ENCODE measurements around the gene HLA-DMB. TPM values are rescaled to one million over a fixed set of nuclear protein-coding genes. Genes with fewer than 3 reads are reported as not detected.
A peak's percentile ranks its signal among the peaks of the same experiment; 100 is the strongest.

Gene HLA-DMB
- polyA plus RNA-seq, 3 donors: 53.3 to 74.8 (median 60.1) TPM

DNA sequence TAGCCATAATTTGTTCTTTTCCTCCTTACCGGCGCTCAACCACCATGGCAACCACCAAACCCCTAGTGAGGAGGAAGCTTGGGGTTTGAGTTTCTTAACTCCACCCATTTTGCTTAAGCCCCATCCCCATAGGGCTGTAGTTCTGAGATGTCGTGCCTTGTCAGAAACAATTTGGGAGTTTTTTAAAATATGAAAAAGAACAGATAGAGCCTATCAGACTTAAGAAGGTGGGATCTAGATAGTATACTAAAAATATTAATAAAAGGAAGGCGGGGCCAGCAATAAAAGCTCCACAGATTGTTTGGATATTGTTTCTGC, 33.1 kb upstream of the HLA-DMB start:
- DNase-seq: no peak

- DNase-seq: peak; percentile 61
Observed at GRCh38 chr6:32973144-32974015, 32.6 kb upstream of the HLA-DMB start.

DNA sequence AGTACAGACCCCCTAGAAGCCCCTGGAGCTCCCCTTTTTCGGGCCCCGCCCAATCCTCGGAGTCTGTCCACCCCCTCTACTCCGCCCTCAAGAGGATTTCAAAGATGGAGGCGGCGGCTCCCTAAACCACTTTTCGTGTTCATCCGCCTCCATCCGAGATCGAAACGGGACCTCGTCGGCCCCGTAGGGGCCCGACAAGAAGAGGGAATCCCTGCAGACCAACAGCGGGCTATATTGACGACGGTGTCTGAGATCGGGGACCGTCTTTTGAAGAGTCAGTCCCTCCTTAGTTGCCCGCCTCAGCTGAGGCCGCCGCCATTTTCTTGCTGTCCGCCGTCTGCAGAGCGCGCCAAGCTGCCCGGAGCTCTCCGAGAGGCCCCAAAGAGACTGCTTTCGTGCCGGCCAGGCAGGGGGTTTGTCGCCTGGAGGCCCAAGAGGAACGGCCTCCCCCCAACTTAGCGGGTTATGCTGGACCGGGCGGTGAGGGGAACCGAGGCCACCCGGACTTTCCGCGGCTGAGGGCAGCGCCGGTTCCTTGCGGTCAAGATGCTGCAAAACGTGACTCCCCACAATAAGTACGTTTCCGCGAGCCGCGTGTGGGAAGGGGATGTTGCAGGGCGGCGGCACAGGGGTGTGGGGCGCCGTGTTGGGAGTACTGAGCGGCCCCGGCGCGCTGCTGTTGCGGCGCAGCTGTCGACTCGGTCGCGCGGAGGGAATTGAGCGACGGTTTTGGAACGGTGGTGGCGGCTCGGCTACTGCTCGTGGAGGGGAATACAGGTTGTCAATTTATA, 31.7 kb upstream of the HLA-DMB start:
- DNase-seq: no peak

GRCh38 chr6:32971581-32972352, 30.9 kb upstream of the HLA-DMB start:
- DNase-seq: peak; percentile 100

- DNase-seq: no peak
Observed at GRCh38 chr6:32971242-32971580, 30.4 kb upstream of the HLA-DMB start.

GRCh38 chr6:32970413-32971241, 29.8 kb upstream of the HLA-DMB start:
- peak; percentile 89 for DNase-seq

GRCh38 chr6:32969685-32970412, 29.0 kb upstream of the HLA-DMB start:
- DNase-seq: peak; percentile 94

GRCh38 chr6:32968867-32969684, 28.2 kb upstream of the HLA-DMB start:
- peak; percentile 81 for DNase-seq

DNA sequence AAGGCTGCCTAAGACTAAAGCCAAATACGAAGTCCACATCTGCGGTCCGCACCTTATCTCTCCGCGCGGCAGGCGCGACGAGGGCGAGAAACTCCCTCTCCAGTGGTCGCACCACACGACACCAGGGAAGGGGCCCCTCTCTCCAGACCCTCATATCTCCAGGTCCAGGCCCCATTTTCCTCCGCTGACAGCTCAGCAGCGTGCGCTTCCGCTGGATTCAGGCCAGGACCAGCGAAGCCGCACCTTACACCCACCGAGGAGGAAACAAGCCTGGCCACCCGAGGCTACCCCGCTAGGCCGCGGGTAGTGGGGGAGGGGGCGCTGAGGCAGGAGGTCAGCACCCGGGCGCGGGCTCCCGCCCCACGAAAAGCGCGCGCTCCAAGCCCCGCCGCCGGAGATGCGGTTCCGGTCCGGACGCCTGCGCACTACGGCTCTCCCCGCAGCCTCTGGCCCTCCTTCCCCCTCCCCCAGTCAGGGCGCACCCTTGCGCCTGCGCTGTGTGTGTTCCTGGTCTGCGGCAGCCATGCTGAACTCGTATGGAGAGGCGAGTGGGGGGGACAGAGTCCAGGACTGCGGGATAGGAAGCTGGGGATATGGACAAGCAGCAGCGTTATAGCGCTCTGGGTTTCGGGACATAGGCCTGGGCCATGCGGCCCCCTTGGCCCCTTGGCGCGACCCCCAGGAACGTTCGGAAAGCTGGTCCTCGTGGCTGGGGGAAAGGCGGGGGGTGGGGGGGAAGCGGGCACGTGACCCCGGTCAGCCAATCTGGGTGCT, 27.5 kb upstream of the HLA-DMB start, which contains the start of gene BRD2:
Gene BRD2, plus strand, starts transcription at position 502 of the 774 bp plus-strand sequence. CDS start 4,305 bp downstream, outside the sequence.
- peak; percentile 98 for DNase-seq

GRCh38 chr6:32967151-32968091, 26.6 kb upstream of the HLA-DMB start:
- DNase-seq: peak; percentile 43

GRCh38 chr6:32964776-32965175, 23.9 kb upstream of the HLA-DMB start:
- DNase-seq: no peak

GRCh38 chr6:32963866-32964265, 23.0 kb upstream of the HLA-DMB start:
- no peak for DNase-seq

DNA sequence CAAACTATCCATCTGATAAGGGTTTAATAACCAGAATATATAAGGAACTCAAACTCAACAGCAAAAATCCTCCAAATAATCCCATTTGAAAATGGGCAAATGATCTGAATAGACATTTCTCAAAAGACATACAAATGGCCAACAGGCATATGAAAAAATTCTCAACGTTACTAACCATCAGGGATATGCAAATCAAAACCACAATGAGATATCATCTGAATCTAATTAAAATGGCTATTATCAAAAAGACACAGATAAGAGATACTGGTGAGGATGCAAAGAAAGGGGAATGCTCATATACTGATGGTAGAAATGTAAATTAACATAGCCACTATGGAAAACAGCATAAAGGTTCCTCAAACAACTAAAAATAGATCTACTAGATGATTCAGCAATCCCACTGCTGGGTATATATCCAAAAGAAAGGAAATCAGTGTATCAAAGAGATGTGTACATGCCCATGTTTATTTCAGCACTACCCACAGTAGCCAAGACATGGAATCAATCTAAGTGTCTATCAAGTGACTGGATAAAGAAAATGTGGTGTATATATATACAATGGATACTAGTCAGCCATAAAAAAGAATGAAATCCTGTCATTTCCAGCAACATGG, 21.5 kb upstream of the HLA-DMB start:
- DNase-seq: no peak

GRCh38 chr6:32960563-32960962, 19.7 kb upstream of the HLA-DMB start:
- no peak for DNase-seq

GRCh38 chr6:32956176-32956575, 15.3 kb upstream of the HLA-DMB start:
- DNase-seq: no peak

DNA sequence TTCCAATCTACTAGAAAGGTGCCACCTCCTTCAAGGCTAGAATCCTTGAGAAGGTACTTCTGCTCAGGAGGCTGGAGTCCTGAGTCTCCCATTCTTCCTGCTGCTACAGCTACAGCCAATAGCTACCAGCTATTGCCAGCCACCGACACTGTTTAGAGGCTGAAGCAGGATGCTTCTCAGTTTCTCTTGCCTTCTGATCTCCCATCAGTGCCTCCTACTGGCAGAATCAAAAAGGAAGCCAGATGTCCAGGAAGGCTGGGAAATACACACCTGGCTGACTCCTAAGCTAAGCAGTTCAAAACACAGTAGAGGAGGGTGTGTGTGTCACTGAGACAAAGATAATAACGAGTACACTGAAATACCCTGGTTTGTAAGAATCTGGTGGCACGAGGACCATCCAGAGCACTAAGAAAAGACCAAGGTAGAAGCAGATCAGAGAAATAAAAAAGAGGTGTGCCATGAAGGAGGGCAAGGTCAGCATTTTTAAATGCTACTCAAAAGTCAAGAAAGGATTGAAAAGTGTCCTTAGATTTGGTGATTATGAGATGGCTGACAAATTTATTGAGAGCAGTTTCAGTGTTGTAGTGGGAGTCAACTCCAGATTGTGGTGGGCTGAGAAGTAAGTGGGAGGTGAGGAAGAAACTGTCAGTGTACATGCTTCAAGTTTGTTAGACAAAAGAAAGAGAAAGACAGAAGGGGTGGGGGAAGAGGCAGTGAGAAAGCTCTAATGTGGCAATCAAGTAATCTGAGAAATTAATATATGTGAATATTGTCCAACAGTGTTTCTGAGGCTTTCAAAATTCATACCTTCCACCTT, 14.4 kb upstream of the HLA-DMB start:
- peak; percentile 48 for DNase-seq
